NCI-H1417 treated with DMSO at 0.1 percent for 48 hours (cell line): ENCODE results near the gene TCHH.
A peak's percentile ranks its signal among the peaks of the same experiment; 100 is the strongest.
"Not testable (repeated sequence)": the region's sequence is repeated elsewhere in the genome, so short reads cannot be mapped to it uniquely, and the experiment has no call there.

ENCODE experiments used
- DNase-seq: peaks from one replicate; lab custom pipeline; 2025; lab: John Stamatoyannopoulos, UW

TCHH gene

DNA sequence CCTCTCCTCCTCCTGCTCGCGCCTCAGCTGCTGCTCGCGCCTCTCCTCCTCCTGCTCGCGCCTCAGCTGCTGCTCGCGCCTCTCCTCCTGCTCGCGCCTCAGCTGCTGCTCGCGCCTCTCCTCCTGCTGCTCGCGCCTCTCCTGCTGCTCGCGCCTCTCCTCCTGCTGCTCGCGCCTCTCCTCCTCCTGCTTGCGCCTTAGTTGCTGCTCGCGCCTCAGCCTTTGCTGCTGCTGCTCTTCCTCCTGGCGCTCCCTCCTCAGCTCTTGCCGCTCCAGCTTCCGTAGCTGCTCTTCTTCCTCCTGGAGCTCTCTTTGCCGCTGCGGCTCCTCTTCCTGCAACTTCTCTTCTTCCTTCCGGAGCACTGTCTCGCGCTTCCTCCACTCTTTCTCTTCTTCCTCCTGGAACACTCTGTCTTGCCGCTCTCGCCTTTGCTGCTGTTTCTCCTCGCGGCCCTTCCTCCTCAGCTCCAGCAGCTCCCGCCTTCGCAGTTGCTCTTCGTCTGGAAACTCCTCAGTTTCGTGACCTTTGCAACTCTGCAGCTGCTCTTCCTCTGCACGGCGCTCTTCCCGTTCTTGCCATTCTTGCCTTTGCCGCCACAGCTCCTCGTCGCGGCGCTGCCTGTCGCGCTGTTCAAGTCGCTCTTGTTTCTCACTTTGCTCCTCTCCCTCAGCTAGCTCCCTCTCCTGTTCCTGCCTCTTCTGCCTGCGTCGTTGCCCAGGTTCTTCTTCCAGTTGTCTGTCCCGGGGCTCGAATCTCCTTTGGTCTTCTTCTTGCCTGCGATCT is 3.0 kb downstream of the TCHH start:
- DNase-seq = no peak

DNA sequence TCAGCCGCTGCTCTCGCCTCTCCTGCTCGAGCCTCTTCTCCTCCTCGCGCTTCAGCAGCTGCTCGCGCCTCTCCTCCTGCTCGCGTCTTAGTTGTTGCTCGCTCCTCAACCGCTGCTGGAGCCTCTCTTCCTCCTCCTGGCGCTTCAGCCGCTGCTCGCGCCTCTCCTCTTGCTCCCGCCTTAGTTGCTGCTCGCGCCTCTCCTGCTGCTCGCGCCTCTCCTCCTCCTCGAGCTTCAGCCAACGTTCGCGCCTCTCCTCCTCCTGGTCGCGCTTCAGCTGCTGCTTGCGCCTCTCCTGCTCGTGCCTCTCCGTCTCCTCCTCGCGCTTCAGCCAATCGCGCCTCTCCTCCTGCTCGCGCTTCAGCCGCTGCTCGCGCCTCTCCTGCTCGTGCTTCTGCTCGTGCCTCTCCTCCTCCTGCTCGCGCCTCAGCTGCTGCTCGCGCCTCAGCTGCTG is 3.7 kb downstream of the TCHH start:
- peak; percentile 25 for DNase-seq

DNA sequence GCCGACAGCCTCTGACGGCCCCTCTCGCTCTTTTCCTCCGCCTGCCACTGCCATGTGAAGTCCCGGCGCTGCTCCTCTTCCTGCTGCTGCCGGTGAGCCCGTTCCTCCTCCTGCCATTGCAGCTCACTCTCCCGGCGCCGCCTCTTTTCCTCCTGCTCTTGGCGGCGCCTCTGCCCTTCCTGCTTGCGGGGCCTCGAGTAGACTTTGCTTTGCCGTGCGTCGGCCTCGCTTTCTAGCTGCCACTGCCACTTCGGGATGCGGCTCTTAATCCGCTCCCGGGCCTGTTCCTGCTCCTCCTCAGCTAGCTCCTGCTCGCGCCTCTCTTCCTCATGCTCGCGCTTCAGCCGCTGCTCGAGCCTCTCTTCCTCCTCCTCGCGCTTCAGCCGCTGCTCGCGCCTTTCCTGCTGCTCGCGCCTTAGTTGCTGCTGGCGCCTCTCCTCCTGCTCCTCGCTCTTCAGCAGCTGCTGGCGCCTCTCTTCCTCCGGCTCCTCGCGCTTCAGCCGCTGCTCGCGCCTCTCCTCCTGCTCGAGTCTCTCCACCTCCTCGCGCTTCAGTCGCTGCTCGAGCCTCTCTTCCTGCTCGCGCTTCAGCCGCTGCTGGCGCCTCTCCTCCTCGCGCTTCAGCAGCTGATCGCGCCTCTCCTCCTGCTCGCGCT is 4.3 kb downstream of the TCHH start:
- DNase-seq = no peak

DNA sequence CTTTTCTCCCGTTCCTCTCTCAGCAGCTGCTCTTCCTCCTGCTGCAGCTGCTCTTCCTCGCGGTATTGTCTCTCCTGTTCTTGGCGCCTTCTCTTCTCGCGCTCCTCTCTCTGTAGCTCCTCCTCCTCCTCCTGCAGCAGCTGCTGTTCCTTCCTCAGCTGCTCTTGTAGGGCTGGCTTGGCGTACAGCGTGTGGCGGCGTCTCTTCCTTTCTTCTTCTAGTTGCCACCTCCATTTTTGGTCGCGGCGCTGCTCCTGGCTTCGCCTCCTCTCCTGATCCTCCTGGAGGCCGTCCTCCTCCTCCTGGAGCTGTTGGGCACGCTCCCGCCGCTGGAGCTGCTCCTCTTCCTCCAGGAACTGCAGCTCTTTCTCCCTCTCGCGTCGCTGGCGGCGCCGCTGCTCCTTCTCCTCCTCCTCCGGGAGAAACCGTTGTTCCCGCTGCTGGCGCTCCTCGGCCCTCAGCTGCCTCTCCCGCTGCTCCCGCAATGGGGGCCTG is 4.8 kb downstream of the TCHH start:
- DNase-seq = no peak

DNA sequence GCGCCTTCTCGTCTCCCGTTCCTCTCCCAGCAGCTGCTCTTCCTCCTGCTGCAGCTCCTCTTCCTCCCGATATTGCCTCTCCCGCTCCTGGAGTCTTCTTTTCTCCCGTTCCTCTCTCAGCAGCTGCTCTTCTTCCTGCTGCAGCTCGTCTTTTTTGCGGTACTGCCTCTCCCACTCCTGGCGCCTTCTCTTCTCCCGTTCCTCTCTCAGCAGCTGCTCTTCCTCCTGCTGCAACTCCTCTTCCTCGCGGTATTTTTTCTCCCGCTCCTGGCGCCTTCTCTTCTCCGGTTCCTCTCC is 5.3 kb downstream of the TCHH start:
- DNase-seq = no peak

DNA sequence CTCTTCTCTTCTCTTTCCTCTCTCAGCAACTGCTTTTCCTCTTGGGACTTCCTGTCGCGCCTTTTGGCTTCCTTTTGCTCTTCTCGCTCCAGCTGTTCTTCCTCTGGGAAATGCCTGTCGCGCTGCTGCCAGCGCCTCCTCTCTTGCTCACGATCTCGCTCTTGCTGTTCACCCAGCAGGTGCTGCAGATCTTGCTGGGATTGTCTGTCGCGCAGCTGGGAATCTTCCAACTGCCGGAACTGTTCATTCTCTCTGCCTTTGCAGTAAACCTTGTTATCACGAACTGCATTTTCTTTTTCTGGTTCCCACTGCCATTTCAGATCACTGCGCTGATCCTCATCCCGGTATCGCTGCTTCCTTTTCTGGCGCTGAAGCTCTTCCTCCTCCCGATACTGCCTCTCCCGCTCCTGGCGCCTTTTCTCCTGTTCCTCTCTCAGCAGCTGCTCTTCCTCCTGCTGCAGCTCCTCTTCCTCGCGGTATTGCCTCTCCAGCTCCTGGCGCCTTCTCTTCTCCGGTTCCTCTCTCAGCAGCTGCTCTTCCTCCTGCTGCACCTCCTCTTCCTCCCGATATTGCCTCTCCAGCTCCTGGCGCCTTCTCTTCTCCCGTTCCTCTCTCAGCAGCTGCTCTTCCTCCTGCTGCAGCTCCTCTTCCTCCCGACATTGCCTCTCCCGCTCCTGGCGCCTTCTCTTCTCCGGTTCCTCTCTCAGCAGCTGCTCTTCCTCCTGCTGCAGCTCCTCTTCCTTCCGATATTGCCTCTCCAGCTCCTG is 5.8 kb downstream of the TCHH start:
- DNase-seq = no peak

DNA sequence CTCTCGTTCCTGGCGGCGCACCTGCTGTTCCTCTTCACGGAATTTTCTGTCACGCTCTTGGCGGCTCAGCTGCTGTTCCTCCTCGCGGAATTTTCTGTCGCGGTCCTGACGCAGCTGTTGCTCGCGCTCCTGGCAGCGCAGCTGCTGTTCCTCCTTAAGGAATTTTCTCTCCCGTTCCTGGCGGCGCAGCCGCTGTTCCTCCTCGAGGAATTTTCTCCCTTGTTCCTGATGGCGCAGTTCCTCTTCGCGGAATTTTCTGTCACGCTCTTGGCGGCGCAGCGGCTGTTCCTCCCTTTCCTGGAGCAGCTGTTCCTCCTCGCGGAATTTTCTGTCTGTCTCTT is 6.4 kb downstream of the TCHH start:
- DNase-seq = no peak

DNA sequence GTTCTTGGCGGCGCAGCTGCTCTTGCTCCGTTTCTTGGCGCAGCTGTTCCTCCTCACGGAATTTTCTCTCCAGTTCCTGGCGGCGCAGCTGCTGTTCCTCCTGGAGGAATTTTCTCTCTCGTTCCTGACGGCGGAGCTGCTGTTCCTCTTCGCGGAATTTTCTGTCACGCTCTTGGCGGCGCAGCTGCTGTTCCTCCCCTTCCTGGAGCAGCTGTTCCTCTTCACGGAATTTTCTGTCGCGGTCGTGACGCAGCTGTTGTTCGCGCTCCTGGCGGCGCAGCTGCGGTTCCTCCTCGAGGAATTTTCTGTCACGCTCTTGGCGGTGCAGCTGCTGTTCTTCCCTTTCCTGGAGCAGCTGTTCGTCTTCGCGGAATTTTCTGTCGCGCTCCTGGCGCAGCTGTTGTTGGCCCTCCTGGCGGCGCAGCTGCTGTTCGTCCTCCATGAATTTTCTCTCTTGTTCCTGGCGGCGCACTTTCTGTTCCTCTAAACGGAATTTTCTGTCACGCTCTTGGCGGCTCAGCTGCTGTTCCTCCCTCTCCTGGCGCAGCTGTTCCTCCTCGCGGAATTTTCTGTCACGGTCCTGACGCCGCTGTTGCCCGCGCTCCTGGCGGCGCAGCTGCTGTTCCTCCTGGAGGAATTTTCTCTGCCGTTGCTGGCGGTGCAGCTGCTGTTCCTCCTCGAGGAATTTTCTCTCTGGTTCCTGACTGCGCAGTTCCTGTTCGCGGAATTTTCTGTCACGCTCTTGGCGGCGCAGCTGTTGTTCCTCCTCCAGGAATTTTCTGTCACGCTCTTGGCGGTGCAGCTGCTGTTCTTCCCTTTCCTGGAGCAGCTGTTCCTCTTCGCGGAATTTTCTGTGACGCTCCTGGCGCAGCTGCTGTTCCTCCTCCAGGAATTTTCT is 7.0 kb downstream of the TCHH start:
- DNase-seq = no peak

DNA sequence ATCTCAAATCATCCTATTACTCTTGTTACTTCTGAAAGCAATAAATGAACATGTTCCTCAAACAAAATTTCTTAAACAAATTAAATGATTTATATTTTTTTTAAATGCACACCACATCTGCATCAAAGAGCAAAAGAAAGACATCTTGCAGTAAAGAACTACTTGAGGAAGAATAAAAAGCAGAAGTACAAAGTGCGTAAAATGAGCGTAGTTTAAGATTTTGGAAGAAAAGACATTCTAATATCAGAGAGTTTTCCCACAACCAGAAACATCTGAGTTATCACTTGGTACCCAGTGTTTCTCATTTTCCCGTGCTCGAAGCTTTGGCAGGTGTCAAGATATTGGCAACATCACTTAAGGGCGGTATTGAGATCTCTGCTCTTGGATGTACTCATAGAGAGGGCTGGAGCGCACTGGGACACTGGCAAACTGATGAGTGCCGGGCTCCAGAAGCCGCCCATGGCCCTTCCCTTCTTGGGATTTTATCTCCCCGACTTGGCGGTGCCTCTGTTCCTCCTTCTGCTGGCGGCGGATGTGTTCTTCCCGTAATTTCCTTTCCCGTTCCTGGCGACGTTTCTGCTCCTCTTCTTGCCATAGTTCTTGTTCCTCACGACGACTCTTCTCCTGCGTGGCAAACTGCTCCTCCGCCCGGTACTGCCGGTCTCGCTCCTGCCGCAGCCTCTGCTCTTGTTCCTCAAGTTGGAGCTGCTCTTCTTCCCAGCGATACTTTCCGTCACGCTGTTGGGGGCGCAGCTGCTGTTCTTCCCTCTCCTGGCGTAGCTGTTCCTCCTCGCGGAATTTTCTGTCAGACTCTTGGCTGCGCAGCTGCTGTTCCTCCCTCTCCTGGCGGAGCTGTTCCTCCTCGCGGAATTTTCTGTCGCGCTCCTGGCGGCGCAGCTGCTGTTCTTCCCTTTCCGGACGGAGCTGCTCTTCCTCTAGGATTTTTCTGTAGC is 7.9 kb downstream of the TCHH start:
- no peak for DNase-seq

DNA sequence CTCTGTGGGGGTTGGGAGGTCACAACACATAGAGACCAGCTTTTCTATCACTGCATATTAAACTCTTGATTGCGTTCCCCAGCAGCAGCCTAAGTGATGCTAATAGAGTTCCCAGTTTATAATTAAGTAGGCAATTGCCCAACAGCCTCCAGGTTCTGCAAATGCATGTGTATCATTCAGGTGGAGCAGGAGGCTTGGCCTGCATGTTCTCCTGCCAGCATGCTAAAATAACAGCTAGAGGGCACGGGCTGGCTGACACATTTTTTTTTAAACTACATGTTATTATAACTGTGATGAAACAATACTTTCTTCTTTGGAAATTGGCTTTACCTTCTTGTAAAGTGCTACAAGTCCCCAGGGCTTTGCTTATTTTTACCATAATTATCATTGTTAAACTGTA is 10.4 kb downstream of the TCHH start:
- DNase-seq = no peak

DNA sequence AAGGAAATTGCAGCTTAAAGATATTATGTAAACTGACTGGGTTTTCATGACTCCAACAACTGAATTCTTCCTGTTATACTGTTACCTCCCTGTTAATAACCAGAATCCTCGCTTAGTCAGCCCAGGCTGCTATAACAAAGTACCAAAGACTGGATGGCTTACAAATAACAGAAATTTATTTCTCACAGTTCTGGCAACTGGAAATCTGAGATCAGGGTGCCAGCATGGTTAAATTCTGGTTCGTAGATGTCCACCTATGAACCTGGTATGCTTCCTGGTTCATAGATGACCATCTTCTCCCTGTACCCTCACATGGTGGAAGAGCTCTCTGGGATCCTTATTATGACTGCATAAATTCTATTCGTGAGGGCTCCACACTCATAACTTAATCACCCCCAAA is 18.3 kb downstream of the TCHH start:
- DNase-seq = no peak

DNA sequence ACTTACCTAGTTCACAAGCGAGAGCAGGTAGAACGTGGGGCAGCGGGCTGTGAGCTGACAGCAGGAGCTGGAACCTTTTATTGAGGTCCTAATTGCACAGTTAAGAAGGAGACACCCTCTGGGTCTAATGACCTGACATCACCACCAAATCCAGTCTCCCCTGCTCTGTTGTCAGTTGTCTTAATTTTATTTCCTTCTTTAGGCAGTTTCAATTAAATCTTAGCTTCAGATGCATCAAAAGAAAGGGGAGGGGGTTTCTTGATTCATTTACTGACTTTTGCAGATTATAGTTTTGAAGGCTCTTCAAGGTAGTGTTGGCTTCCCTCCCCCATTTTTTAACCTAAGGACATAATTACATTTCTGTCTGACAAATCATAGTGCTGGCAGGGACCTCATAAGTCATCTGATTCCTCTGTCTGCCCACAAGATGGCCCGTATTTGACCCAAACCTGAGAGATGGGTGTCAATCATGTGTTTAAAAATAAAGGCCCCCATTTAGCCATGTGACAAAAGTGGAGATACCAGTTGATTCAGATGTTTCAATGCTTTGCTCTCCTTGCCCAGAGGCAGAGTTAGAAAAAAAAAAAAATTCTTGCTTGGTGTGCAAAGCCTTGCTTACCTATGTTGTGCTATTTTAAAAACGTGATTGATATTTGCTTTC is 26.1 kb downstream of the TCHH start, which contains the start of gene TCHHL1:
Gene TCHHL1, minus strand, starts transcription at position 51 of the 661 bp plus-strand sequence. CDS start 921 bp downstream, outside the sequence.
- no peak for DNase-seq

DNA sequence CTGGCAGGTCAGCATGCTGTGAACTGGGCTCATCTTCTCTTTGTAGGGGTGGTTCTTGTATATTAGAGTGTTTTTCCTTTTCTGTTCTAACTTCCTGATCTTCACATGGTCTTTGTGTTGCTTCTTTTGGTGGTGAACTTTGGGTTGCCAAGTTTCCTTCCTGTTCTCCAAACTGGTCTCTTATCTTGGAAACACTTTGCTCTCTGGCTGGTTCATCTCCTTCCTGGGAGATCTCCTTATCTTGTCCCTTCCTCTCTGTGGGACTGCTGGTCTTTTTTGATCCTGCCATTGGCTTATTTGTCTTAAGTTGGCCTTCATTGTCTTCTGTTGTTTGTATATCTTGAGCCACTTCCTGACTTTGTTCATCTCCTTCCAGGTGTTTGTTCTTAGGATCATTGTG is 28.5 kb downstream of the TCHH start:
- no peak for DNase-seq

DNA sequence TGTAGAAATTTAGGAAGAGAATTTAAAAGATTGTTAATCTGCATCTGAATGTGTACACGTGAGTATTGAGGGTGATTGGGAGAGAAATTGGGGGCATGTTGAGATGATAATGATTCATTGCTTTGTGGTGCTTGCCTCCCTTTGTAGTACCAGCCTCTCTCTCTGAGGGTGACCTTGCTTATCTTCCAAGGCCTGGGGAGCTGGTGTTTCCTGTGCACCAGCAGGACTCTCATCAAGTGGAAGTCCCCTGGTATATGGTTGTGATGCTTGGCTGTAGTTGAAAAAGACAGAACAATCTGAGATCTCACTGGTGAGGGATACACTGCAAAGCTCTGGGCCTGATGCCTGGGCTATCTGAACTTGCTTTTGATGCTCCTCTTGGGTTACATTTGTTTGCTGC is 30.4 kb downstream of the TCHH start:
- DNase-seq = no peak

DNA sequence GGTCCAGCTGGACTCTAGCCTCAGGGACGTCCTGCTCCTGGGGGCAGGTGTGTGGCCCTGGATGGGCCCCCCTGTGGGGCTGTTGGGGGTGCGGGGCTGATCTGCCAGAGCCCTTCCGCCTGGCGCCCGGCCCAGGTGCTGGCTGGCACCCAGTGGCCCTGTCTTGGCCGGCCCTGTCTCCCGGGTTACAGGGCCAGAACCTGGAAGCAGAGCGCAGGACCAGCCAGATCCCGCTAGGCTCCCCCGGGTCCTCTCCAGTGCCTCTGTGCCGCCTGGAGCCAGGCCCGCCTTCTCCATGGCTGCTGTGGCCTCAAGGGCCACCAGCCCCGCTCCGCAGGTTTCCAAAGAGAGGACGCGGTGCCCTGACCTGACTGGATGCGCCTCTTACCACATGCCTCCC is 34.2 kb downstream of the TCHH start:
- DNase-seq = not testable (repeated sequence)

DNA sequence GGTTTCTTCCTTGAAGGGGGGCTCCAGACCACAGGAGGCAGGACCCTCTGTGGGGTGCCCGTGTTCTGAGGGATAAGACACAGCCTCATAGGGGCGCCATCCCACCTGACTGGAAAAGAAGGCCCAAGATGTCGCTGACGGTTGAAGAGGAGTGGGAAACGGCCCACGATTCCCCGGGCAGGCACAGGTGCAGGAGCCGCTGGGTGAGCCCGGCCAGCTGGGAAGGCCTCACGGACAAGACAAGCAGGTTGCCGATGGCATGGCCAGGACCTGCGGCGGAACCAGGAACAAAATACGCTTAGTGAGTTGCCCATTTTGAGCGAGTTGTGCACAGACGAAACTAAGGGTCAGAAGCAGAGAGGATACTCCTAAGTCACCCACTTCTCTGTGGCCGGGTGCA is 34.8 kb downstream of the TCHH start:
- not testable (repeated sequence) for DNase-seq

DNA sequence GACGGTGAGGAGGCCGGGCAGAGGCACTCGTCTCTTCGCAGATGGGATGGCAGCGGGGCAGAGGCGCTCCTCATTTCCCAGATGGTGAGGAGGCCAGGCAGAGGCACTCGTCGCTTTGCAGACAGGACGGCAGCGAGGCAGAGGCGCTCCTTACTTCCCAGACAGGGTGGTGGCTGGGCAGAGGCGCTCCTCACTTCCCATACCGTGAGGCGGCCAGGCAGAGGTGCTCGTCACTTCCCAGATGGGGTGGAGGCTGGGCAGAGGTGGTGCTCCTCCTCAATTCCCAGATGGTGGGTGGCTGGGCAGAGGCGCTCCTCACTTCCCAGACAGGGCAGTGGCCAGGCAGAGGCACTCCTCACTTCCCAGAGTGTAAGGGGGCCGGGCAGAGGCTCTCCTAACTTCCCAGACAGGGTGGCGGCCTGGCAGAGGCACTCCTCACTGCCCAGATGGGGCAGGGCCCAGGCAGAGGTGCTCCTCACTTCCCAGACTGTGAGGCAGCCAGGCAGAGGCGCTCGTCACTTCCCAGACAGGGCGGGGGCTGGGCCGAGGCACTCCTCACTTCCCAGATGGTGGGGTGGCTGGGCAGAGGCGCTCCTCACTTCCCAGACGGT is 36.3 kb downstream of the TCHH start:
- DNase-seq = no peak

DNA sequence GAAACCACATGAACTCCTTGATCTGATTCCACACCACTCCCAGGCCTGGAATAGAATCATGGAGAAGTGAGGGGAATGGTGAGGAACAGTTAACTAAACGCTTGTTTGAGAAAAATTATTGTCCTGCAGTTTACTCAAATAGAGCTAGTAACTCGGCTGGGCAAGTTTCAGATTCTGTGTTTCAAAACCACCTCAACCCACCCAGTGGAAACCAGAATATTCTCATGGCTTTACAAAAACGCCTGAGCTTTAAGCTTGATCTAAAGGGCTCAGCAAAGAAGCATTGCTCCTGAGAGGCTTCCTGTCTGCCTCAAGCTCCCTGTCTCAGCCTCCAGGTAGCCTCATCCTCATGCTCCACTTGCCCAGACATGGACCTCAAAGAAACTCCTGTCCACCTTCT is 42.9 kb downstream of the TCHH start:
- no peak for DNase-seq

DNA sequence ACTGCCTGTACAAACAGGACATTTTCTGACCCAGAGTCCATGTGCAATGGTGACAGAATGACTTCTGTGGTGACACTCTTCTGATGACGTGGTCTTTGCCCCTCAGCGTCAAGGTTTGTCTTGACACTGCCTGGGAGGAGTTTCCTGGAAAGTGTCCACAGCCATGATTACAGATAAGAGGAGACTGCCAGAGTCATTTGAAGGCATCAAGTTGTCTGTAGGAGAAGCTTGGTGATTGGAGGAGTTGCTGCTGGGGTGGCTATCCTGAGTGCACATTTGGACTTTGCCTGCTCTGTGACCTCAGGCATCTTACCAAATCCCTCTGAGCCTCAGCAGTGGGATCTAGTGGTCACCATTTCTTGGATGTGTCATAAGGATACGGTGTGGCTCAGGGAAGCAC is 44.1 kb downstream of the TCHH start:
- DNase-seq = no peak

DNA sequence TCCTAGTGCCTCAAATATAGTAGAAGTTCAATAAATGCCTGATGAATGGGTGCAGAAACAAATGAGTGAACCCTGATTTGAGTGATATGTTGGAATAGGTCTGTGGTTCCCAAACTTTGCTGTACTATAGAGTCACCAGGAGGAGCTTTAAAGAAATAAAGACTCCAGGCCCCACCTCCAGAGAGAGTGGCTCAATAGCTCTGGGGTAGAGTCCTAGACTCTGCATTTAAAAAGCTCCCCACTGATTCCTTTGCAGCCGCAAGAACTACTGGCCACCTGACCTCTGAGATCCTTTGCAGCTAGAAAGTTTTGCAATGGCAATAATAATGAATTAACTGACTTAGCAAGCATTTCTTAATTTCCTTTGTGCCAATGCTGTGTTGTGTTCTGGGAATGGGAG is 47.3 kb downstream of the TCHH start:
- DNase-seq = no peak
